Measurements from ENCODE around the gene CD96.

Gene CD96

DNA sequence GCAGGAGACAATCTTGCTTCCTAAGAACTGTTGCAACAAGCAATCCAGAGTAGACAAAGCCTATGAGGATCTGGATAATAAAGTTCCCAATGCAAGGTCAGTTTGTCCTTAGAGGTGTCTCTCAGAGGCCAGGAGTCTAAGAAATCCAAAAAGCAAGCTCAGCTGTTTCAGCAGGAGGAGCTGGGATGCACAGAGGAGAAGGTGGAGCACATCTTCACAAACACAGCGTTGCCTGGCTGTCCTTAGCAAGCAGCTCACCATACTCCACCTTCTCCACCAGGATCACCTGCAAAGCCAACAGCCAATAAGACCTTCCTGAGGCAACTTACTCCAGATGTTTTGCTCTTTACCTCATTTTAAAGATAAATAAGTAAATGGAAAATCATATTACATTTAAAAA lies 52.8 kb downstream of the CD96 start:
- DNase-seq (ENCODE audit: low read depth), result no peak

DNA sequence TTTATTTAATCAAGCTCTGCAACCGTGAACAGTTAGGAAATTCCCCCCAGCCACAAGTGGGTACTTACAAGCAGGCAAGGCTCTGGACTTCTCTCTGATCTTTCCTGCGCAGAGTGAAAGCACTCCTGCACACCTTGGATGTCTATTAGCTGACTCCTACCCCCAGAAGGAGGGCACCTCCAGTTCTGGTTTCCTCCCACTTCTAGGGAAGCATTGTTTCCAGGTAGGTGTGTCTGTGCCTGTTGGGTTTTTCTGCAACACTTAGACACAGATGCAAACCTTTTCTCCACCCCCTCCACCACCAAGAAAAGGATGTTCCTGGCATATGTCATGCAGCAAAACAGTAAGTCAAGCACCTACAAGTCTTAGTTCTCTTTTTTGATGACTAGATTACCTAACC lies 53.2 kb downstream of the CD96 start, which contains the start of gene ZBED2:
ZBED2 (minus strand) TSS at position 115 of the 400 bp plus-strand sequence. CDS start 1,145 bp downstream, outside the sequence.
- DNase-seq (ENCODE audit: low read depth), result no peak

DNA sequence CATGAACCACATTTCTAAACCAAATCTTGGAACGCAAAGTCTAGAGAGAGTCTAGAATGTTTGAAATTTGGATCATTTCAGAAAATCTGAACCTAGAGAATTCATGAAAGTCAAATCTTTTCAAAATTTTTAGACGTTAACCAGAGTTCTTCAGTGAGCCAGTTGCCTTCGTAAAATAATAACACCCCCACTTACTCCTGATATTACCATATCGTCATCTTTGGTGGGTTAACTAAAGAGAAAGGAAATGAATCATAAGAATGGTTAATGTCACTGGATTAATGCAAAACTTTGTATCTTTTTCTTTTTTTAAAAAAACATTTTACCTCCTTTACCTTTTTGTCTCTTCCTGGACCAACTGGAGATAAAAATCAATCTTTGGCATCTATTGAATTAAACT lies 54.3 kb downstream of the CD96 start:
- DNase-seq (ENCODE audit: low read depth), result no peak

DNA sequence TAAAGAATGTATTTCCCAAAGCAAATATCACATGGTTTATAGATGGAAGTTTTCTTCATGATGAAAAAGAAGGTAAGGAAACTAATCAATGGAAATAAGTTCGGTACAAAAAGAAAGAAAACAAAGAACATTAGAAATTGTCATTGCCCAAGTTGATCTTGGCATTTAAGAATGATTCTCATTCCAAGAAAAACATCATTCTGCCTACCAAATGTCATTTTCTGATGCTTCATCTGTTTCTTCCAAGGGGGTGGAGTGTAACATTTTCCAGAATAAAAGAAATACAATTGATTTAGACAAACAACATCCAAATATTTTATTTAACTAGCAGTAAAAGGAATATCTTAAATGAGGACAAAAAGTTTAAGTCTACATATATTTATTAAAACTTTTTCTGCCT lies 56.1 kb downstream of the CD96 start:
- no peak for DNase-seq (ENCODE audit: low read depth)

DNA sequence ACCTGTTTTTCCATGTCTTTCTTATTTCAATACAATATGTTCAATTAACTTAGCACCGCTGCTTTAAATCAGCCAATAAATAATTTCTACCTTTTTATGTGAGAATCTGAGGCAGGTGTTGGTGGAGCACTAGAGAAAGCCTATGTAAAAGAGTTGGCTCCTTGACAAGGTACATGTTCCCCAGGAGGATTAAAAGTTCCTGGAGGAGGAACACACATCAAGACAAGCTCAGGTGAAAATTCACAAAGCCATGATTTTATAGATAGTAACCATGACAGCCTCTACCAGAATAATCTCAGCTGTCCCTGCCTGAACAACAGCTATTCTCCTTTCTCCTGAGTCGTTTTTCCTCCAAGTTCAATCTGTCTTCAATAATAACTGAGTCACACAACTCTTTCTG lies 56.6 kb downstream of the CD96 start:
- DNase-seq (ENCODE audit: low read depth), result no peak

DNA sequence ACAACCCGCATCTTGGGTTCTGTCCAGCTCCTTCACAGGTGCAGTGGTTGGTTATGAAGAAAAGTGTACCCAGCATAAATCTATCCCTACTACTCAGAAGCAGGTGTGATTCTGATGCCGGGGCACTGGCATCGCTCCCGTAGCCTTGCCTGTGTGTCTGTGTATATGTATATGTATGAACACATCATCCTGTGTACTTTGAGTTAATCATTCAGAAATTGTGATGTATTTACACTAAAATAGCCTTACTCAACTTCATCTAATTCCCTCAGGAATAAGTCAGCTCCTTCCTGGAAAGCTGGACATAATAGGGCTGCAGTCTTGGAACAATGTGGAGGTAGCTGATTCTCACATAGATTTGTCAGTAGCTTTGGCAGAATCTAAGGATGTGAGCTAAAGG lies 59.8 kb downstream of the CD96 start:
- DNase-seq (ENCODE audit: low read depth), result no peak

DNA sequence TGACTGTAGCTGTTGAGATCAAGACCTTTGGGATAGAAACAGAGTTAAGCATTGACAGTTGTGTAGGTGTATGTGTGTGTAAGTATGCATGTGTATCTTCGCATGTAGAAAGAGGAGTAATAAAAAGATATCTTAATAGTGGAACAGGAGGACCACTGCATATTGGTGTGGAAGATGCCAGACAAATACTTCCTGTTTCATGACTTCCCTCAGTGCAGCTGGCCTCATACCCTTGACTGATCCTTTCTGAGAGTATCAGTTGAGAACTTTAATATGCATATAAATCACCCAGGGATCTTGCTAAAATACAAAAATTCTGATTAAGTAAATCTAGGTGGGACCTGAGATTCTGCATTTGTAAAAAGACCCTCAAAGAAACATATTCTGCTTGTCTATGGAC lies 61.7 kb downstream of the CD96 start:
- no peak for DNase-seq (ENCODE audit: low read depth)

DNA sequence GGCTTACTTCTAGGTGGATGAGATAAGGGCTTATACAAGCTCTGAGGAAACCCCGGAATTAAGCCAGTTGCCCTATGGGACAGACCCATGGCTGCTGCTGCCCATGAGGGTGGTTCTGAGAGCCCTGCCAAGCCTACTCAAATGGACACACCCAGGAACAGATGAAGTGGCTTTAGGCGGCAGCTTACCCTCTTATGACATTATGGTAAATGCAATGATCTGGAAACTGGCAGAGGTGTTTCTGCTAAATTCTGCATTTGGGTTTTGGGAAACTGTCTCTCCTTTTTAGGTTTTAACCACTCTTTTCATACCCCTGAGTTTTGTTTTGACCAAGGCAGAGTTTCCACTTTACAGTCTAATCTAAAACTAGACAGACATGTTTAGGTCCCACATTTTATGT lies 62.1 kb downstream of the CD96 start:
- no peak for DNase-seq (ENCODE audit: low read depth)

DNA sequence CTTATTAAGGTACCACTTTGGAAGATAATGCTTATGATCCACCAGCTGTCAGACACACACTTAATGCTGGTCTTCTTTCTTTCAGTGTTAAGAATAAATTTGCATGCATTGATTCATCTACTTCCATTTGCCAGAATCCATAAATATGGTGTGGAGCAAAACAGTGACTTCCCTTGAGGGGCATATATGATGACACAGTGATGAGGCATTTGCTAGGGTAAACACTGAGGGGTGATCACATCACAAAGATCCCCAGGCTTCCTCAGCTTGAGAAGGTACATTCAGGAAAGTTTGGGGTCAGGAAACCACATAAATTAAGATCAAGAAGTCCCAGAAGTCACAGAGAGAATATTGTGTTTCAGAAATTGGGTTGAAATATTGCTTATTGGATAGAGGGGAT lies 63.0 kb downstream of the CD96 start:
- no peak for DNase-seq (ENCODE audit: low read depth)

DNA sequence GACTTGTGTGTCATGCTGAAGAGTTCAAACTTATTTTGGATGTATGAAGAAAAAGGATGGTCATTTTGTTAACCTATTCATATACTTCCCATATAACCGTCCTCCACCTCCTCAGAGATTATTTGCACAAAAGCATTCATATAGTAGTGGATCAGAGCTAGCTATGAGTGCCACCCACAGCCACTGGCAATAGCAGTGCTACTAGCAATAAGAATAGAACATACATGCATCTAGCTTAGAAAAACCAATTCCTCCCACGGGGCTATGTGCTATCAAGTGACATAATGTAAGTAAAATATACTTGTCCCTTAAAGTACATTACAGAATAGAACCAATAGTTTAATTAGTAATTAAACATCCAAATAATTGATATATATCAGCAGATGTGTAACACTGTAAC lies 63.5 kb downstream of the CD96 start:
- DNase-seq (ENCODE audit: low read depth), result no peak

DNA sequence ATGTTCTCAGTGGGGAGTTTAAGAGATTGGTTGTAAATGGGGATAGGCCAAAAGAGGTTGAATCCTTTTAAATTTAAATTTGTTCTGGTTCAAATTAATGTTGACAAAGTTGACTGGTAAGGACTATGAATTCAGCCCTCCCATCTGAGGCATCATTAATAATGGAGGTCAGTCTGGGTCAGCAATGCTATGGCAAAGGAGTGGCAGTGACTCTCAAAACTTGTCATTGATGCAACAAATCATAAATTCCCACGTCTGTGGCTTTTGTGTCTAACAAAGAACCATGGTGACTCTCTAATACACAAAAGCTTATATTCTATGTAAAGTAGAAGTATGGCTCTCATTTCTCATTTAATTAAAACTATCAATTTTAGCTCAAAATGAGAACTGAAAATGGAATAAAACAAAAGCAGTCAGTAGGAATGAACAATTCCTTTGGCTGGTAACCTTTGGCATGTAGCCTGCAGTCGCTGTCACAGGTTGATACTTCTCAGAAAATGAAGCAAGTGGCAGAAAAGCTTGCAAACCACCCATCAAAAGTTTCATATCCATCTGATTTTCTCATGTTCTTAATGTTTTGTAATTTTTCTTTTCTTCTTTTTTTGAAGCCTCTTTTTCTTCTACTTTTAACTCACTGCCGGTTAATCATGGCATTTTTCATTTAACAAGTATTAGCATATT lies 65.4 kb downstream of the CD96 start:
- DNase-seq (ENCODE audit: low read depth), result no peak

DNA sequence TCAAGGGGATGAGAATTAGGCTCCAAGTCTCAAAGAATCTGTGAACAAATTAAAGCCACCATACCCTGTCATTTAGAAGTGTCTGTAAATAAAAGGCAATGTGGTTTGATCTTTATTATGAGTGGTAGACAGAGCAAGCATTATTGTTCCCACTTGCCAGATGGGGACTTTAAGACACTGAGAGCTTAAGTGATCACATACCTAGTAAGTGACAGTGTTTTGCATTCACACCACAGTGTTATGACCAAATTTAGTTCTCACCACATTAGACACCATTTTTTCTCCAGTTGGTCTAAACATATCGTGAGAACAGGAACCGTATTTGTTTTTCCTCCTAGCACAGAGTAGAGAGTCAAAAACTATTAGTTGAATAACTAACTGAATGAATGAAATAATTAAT lies 66.4 kb downstream of the CD96 start:
- DNase-seq (ENCODE audit: low read depth), result no peak

DNA sequence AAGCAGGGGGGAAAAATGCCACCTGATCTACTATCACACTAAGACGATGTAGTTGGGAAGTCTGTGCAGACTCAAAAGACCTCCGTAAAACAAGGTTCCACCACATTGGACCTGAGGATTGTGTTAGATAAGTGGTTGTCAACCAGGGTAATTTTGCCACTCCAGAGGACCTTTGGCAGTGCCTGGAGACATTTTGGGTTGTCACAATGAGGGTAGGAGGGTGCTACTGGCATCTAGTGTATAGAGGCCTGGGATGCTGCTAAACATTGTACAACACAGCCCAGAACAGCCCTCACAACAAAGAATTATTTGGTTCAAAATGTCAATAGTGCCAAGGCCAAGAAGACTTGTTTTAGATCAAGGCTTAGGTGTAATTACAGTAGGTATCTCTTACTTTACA lies 67.7 kb downstream of the CD96 start:
- no peak for DNase-seq (ENCODE audit: low read depth)

DNA sequence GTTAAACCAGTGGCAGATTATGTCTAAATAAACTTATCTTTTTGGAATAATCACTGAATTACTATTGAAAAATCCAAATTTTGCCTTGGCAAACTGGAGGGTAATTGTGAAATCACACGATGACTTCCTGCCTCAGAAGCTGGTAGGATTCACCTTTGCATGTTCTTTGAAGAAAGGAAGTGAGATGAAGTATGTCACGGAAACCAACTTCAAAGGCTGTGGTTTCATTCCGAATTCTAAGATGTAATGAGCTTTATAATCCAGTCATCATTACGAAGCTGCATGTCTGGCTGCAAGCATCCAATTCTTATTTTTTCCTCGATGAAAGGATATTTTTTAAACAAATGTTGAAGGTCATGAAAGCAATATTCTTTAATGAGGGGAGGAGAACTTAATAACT lies 68.2 kb downstream of the CD96 start:
- no peak for DNase-seq (ENCODE audit: low read depth)

DNA sequence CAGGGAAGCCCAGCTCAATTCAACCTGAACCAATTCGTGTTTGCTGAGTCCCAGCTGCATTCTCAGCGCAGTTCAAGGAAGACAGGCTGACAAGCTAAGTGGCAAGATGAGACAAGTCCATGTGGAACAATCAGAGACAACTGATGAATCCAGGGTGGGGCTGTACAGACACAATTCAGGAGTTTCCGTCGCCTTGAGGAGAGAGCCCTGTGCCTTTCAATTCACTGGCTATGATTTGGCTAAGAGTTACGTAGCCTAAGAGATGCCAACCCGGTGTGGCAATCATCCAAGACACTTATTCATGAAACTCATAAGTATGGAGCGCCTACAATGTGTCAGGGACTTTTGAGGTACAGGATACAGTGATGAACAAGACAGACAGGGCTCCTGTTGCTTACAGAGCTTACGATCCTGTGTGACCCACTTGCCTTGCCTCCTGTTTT lies 68.6 kb downstream of the CD96 start:
- DNase-seq (ENCODE audit: low read depth), result no peak

DNA sequence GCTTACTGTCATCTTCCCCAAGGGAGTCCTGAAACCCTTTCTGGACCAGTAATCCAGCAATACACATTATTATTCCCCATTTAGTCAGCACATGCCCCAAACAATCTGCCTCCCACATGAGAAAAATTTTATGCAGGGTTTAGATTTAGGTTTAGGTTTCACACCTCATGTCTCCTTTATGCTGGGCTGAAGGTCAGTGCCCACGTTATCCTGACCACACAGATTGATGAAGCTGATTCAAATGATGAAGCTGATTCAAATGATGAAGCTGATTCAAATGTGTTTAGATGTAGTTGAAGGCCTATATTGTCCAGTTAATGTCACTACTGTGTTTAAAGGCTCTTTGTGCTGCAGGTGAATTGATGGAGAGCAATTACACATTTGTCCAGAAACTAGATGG lies 71.3 kb downstream of the CD96 start:
- no peak for DNase-seq (ENCODE audit: low read depth)

DNA sequence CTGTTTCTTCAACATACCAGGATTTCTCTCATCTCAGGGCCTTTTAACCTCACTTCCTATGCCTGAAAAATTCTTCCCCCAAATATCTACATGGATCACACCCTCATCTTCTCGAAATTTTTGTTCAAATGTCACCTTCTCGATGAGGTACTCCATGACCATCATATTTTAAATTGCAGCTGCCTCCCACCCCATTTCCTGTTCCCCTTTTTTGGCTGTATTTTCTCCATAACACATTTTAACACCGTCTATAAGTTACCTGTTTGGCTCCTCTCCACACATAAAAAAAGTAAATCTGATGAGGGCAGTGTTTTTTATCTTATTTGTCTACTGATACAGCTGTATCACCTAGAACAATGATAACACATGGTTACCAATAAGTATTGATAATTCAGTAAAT lies 73.9 kb downstream of the CD96 start:
- no peak for DNase-seq (ENCODE audit: low read depth)

DNA sequence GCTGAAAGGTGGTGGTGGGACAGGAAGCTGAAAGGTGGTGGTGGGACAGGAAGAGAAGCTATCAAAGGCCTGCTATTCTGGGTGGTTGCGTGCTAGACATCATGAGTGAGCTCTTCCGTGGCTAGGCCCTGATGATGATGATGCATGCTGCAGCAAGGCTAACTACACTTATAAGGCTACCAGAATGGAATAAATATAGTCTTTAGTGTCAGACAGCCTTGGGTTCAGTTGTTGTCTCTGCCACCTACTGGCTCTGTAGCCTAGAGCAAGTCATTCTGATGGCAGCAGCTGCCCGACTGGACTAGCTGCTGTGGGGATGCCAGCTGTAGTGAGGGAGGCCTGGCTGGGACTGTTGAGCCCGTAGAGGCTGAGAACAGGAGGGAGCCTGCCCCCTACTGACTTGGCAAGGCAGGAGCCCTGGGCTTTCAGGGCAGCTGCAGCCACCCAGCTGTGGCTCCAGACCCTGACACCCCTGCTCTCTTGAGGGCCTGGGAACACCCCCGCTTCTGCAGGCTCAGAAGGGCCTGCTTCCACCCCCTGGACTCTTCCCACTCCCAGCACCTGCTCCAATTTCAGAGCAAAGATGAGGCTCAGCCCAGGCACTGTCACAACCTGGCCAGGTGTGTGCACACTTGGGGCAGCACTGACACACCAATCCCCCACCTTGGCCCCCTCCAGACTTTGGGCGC lies 74.6 kb downstream of the CD96 start:
- no peak for DNase-seq (ENCODE audit: low read depth)

DNA sequence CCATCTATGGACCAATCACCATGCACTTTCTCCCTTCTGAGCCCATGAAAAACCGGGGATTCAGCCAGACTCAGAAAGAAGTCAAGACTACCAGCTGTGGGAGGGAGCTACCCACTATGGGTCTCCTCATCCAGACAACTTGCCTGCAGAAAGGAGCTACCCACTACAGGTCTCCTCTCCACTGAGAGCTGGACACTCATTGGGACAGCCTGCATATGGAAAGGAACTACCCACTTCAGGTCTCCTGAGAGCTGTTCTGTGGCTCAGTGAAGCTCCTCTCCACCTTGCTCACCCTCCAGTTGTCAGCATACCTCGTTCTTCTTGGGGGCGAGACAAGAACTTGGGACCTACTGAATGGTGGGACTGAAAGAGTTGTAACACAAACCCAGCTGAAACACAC lies 75.4 kb downstream of the CD96 start:
- no peak for DNase-seq (ENCODE audit: low read depth)

DNA sequence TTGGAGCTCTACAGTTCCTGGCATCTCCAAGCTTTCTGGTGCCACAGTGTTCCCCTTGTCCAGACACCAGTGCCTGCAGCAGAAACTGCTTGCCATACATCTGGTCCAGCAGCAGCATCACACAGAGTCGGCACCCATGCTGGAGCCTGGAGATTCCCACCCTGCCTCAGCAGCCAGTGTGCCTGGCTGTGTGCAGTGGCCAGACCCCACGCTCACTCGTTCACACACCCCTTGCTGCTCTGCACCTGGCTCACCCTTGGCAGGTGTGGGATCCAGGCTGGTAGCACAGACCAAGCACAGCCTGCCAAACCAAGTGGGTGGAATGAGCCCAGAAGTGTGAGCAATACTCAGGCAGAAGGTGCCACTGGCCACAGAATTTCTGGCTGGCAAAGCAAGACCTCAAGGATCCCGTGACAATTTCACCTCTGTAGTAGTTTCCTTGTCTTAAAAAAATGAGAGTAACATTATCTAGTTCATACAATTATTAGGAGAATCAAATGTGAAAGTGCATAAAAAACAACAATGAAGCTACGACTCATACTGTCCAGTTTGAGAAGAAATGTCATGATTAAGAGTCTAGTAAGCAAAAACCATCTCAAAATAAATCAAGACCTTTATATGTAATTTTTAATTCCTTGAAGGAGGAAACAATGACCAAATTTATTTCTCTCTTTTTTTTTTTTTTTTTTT lies 76.1 kb downstream of the CD96 start:
- DNase-seq (ENCODE audit: low read depth), result no peak

DNA sequence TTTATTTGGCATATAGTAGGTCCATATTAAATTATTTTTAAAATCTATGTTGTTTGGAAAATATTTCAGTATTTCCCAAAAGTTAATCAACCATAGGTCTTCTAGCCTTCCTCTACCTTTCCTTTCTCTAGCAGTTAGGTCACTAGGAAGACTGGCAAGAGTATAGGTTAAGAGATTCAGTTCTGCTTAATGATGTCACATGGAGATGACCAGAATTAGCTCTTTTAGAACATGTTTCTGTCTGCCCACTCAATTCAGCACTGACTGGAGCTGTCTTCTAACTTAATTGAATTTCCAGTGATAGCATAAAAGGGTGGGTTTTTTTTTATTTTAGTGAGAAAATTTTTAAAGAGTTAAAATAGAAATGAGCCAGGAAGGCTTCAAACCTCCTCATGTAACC lies 76.9 kb downstream of the CD96 start:
- DNase-seq (ENCODE audit: low read depth), result no peak

DNA sequence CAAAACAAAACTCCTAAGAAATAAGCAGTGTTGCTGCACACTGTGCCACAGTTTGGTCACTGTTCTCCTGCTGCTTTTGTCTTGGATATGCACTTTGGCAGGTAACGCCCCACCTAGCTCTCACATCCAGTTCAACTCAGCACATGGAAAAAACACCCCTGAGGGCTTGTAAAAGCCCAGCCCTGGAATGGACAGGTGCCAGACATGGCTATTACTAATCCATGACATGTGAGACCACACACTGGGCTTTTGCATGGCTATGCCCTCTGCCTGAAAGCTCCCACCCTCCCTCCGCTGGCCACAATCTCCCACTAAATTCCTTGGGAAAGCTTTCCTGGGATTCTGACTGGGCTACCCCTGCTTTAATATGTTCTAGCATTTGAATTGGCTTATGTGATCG lies 77.8 kb downstream of the CD96 start:
- DNase-seq (ENCODE audit: low read depth), result no peak

DNA sequence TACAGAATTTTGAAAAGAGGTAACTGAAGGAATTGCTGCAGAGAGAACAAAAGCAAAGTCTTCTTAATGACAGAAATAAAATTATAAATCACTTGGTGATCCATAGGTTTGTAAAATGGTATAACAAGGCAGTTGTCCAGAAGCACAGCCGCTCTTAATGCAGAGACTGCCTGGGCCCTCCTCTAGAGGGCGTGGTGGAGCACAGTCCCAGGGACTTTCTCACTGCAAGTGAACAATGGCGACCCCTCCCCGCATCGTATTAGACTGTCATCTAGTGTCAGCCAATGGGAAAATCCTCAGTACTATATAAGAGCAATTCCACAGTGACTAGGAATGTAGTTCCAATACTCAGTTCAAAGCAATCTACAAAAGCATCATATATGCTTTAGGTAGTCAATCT lies 79.5 kb downstream of the CD96 start:
- DNase-seq (ENCODE audit: low read depth), result no peak
